SK-N-SH treated with all-trans-retinoic acid at 6 μM for 48 hours (cell line): ENCODE results near the gene FGF6.

Experiments used
- ARNTL ChIP-seq: fragments of 450-650 bp; formaldehyde crosslinking; IDR thresholded peaks from 2 replicates; pipeline ENCODE4 v1.5.0; 2020; ENCODE audit warnings: low read depth, mild to moderate bottlenecking, moderate library complexity, borderline replicate concordance
- CREB5 ChIP-seq: fragments of 250-450 bp; sonication (Bioruptor Pico); IDR thresholded peaks from 2 replicates; pipeline ENCODE4 v1.5.1; 2020; ENCODE audit warnings: low read depth, mild to moderate bottlenecking, moderate library complexity
- ESRRG ChIP-seq: fragments of 250-450 bp; sonication (Bioruptor Pico); IDR thresholded peaks from 2 replicates; pipeline ENCODE4 v1.6.1; 2021; ENCODE audit warnings: mild to moderate bottlenecking
- PPARA ChIP-seq: fragments of 250-450 bp; sonication (Bioruptor Pico); IDR thresholded peaks from 2 replicates; pipeline ENCODE4 v1.5.0; 2020; ENCODE audit warnings: mild to moderate bottlenecking, borderline replicate concordance
- RARB ChIP-seq: fragments of 250-450 bp; sonication (Bioruptor Pico); IDR thresholded peaks from 2 replicates; pipeline ENCODE4 v1.8.0; 2021; ENCODE audit warnings: mild to moderate bottlenecking, moderate library complexity
- ZC3H10 ChIP-seq: fragments of 250-450 bp; sonication (Bioruptor Pico); IDR thresholded peaks from 2 replicates; pipeline ENCODE4 v1.5.1; 2021; ENCODE audit warnings: mild to moderate bottlenecking, moderate library complexity

GRCh38 chr12:4412465-4412864 is 33.1 kb downstream of the FGF6 start:
- no peak for TF ChIP-seq RARB
- no peak for TF ChIP-seq ARNTL (CRISPR knock-in tag)
- TF ChIP-seq ESRRG (CRISPR knock-in tag), result no peak
- no peak for TF ChIP-seq ZC3H10 (CRISPR knock-in tag)
- TF ChIP-seq CREB5, result no peak
- TF ChIP-seq PPARA (CRISPR knock-in tag), result no peak
